Measurements from ENCODE around the gene CARHSP1. TPM values are rescaled to one million over a fixed set of nuclear protein-coding genes. Genes with fewer than 3 reads are reported as not detected.
"Not testable (repeated sequence)": the region's sequence is repeated elsewhere in the genome, so short reads cannot be mapped to it uniquely, and the experiment has no call there.

Gene CARHSP1
- total RNA-seq, 2 donors from 2014 or later: 88.1 to 106 TPM

DNA sequence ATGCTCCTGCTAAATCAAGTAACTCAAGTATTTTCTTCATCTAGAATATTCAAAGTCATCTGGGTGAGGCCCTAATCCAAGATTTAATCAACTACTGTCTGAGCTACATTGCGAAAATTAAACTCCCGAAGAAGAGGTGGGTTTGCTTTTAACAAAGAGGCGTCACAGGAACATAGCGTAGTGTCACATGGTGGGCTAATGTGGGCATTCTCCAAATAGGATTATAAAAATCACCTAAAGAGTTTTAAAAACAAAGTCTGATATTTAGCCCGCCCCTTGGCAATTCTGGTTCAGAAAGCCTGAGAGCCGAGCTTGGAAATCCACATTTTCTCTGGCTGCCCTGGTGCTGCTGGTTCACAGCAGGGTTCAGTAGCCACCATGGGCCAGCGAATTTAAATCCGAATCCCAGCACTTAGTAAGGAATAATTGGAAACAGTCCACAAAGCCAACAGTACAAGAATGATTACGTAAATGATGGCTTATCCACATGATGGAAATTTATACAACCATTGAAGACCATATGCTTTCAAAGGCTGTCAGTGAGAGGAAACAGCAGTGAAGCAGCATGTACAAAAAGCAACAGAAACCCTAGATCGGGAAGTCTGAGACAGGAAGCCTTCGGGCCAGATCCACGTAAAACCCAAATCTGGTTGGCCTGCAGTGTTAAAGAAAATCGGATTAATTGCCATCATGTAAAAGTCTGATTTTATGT is 62.4 kb downstream of the CARHSP1 start:
- no peaks in the 10 kb centered on the region for H3K9me3 Mint-ChIP-seq
- peaks cover 25 to 46% of the 10 kb centered on the region in 2 donors for H3K36me3 Mint-ChIP-seq
- peak overlapping the region in 1 of 2 donors; percentile 79 for H3K27ac Mint-ChIP-seq
- no peak for ATAC-seq
- DNase-seq (ENCODE audit: low spot score in 2 of 2): no peak

DNA sequence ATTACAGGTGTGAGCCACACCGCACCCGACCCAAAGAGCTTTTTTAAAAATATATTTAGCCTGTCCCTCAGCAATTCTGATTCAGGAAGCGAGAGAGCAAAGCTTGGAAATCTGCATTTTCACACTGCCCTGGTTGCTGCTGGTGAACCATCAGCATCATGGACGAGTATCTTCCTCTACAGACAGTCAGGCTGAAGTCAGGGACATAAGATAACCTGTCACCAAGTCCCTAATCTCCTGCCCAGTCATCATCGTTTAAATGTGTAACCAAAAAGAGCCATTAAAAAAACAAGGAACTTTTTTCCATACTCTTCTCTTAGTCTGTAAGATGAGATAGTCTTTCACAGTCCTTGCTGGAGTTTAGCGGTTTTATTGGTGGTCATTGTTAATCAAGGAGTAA is 64.5 kb downstream of the CARHSP1 start:
- DNase-seq (ENCODE audit: low spot score in 2 of 2): no peak
- no peak for ATAC-seq
- Mint-ChIP-seq H3K36me3 (peaks cover 25 to 49% of the 10 kb centered on the region in 2 donors), H3K9me3 (no peaks in the 10 kb centered on the region), H3K27ac (no peak overlapping the region)

DNA sequence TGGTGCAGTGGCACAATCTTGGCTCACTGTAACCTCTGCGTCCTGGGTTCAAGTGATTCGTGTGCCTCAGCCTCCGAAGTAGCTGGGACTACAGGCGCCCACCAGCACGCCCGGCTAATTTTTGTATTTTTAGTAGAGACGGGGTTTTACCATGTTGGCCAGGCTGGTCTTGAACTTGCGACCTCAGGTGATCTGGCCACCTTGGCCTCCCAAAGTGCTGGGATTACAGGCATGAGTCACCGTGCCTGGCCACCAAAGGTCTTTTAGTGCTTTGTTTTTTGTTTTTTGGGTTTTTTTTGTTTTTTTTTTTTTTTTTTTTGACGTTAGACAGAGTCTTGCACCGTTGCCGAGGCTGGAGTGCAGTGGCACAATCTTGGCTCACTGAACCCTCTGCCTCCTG is 65.1 kb downstream of the CARHSP1 start:
- not testable (repeated sequence) for H3K27ac Mint-ChIP-seq; ATAC-seq; DNase-seq (ENCODE audit: low spot score in 2 of 2); H3K9me3 Mint-ChIP-seq
- H3K36me3 Mint-ChIP-seq: peaks cover 21 to 50% of the 10 kb centered on the region in 2 donors

Other genes with a start within 250 kb of the CARHSP1 start
- 10 to 100 TPM; 38.9 to 50.7 TPM for gene METTL22, start 247.3 kb downstream of the CARHSP1 start, total RNA-seq
- 1 to 10 TPM; 3.5 to 8.7 TPM for gene ABAT, start 194.4 kb downstream of the CARHSP1 start, total RNA-seq
- gene TMEM186, start 71.4 kb downstream of the CARHSP1 start, total RNA-seq: 10 to 100 TPM; 15.1 to 19.8 TPM
- gene PMM2, start 71.2 kb downstream of the CARHSP1 start, total RNA-seq: 10 to 100 TPM; 24.2 to 46.2 TPM
- not detected for gene LITAFD, start 13.3 kb upstream of the CARHSP1 start, total RNA-seq
- 100 to 1,000 TPM; 154 to 171 TPM for gene USP7, start 94.9 kb upstream of the CARHSP1 start, total RNA-seq
- 10 to 100 TPM; 48.9 to 52.7 TPM for gene HAPSTR1, start 222.6 kb upstream of the CARHSP1 start, total RNA-seq